ENCODE data around the gene KDR.

Gene KDR

GRCh38 chr4:55092504-55092903 is 32.9 kb downstream of the KDR start:
- TF ChIP-seq CTCF (IDR thresholded peaks at IDR 0.05; ENCODE audit: low read depth, low read length), result no peak
- DNase-seq (ENCODE audit: extremely low read depth, low read depth), result no peak

GRCh38 chr4:55089916-55090315 is 35.5 kb downstream of the KDR start:
- no peak for DNase-seq (ENCODE audit: extremely low read depth, low read depth)
- no peak for TF ChIP-seq CTCF (IDR thresholded peaks at IDR 0.05; ENCODE audit: low read depth, low read length)

- no peak for TF ChIP-seq CTCF (IDR thresholded peaks at IDR 0.05; ENCODE audit: low read depth, low read length)
- no peak for DNase-seq (ENCODE audit: extremely low read depth, low read depth)
These were observed 37.5 kb downstream of the KDR start for GRCh38 chr4:55087913-55088260.

GRCh38 chr4:55087009-55087912 is 38.1 kb downstream of the KDR start:
- no peak for DNase-seq (ENCODE audit: extremely low read depth, low read depth)
- no peak for TF ChIP-seq CTCF (IDR thresholded peaks at IDR 0.05; ENCODE audit: low read depth, low read length)

GRCh38 chr4:55086578-55086977 is 38.8 kb downstream of the KDR start:
- no peak for TF ChIP-seq CTCF (IDR thresholded peaks at IDR 0.05; ENCODE audit: low read depth, low read length)
- no peak for DNase-seq (ENCODE audit: extremely low read depth, low read depth)

- DNase-seq (ENCODE audit: extremely low read depth, low read depth), result no peak
These were observed 41.7 kb downstream of the KDR start for GRCh38 chr4:55083735-55084134.

More at GRCh38 chr4:55083735-55084134, 41.7 kb downstream of the KDR start:
- TF ChIP-seq CTCF (IDR thresholded peaks at IDR 0.05; ENCODE audit: low read depth, low read length), result no peak

Data from AG09319 (cell line).